Mesendoderm (in vitro differentiated cells): Measurements from ENCODE around the gene DNAJB7.

Experiments used
- DNase-seq: peaks from one replicate; pipeline ENCODE4 v3.0.0; 2013
- H2AK5ac ChIP-seq: 2 replicates; pipeline ENCODE4 v1.6.1; 2013; ENCODE audit warnings: low read length, inconsistent platforms
- H2BK120ac ChIP-seq: 2 replicates; pipeline ENCODE4 v1.6.1; 2013; ENCODE audit warnings: low read depth, mild to moderate bottlenecking, low read length, moderate library complexity, mixed read lengths
- H2BK15ac ChIP-seq: replicated peaks from 2 replicates; pipeline ENCODE4 v1.6.1; 2013; ENCODE audit warnings: low read depth, mild to moderate bottlenecking, moderate library complexity
- H2BK5ac ChIP-seq: 2 replicates; pipeline ENCODE4 v1.6.1; 2013; ENCODE audit warnings: low read length, inconsistent platforms
- H3K18ac ChIP-seq: 2 replicates; pipeline ENCODE4 v1.6.1; 2013; ENCODE audit warnings: mild to moderate bottlenecking, low read length, mixed read lengths
- H3K23ac ChIP-seq: one replicate; pipeline ENCODE4 v1.6.1; 2013; ENCODE audit warnings: low read length
- H3K27ac ChIP-seq: 2 replicates; pipeline ENCODE4 v1.5.1; 2013; ENCODE audit warnings: low read depth, mild to moderate bottlenecking, inconsistent platforms, low read length, moderate library complexity
- H3K27me3 ChIP-seq: 2 replicates; pipeline ENCODE4 v1.6.1; 2013; ENCODE audit warnings: low read length, control low read depth, mild to moderate bottlenecking, inconsistent platforms; ENCODE audit not compliant: insufficient read depth, poor library complexity
- H3K36me3 ChIP-seq: 2 replicates; pipeline ENCODE4 v1.6.1; 2013; ENCODE audit warnings: low read length, inconsistent platforms; ENCODE audit not compliant: control insufficient read depth, insufficient read depth
- H3K4ac ChIP-seq: one replicate; pipeline ENCODE4 v1.6.1; 2013; ENCODE audit warnings: low read depth, mild to moderate bottlenecking, low read length, moderate library complexity
- H3K4me1 ChIP-seq: 2 replicates; pipeline ENCODE4 v1.6.1; 2013; ENCODE audit warnings: low read depth, low read length, inconsistent platforms; ENCODE audit not compliant: control insufficient read depth
- H3K4me2 ChIP-seq: 2 replicates; pipeline ENCODE4 v1.6.1; 2013; ENCODE audit warnings: low read length
- H3K4me3 ChIP-seq: 2 replicates; pipeline ENCODE4 v1.5.1; 2013; ENCODE audit warnings: mild to moderate bottlenecking, low read length
- H3K56ac ChIP-seq: one replicate; pipeline ENCODE4 v1.6.1; 2013; ENCODE audit warnings: low read length
- H3K79me1 ChIP-seq: 2 replicates; pipeline ENCODE4 v1.6.1; 2013; ENCODE audit warnings: low read length, inconsistent platforms
- H3K79me2 ChIP-seq: 2 replicates; pipeline ENCODE4 v1.6.1; 2013; ENCODE audit warnings: mild to moderate bottlenecking, low read length; ENCODE audit not compliant: control insufficient read depth, insufficient read depth
- H3K9ac ChIP-seq: 2 replicates; pipeline ENCODE4 v1.6.1; 2013; ENCODE audit warnings: low read length, inconsistent platforms
- H4K5ac ChIP-seq: one replicate; pipeline ENCODE4 v1.6.1; 2013; ENCODE audit warnings: low read length
- H4K8ac ChIP-seq: one replicate; pipeline ENCODE4 v1.6.1; 2013; ENCODE audit warnings: low read depth, mild to moderate bottlenecking, control low read depth, low read length, moderate library complexity
- WGBS: extraction: QIAGEN DNeasy Blood & Tissue Kit; methylation state at CpG from one replicate; pipeline ENCODE4 v1.1.7; 2013; ENCODE audit warnings: low lambda C conversion rate, missing lambda C conversion rate; ENCODE audit not compliant: insufficient coverage; ENCODE audit errors: extremely low coverage; 5-methylcytosine and 5-hydroxymethylcytosine counted together

DNAJB7 gene

DNA sequence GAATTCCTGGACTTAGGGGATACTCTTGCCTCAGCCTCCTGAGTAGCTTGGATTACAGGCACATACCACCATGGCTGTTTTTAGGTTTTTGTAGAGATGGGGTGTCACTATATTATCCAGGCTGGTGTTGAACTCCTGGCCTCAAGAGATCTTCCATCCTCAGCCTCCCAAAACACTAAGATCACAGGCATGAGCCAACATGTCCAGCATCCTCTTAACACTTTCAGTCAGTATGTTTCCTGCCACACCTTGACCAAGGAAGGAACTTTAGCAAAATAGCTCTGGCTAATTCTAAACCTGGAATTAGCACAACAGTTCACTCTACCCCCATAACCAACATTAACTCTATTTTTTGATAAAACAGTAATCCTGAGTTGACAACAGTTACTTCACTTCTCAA lies 27.2 kb upstream of the DNAJB7 start:
- H3K36me3 ChIP-seq = no peaks in the 10 kb centered on the region
- H2BK120ac ChIP-seq = no peak overlapping the region
- no peak overlapping the region for H3K4me2 ChIP-seq
- no peak overlapping the region for H3K4ac ChIP-seq
- no peak overlapping the region for H2BK15ac ChIP-seq
- H3K4me3 ChIP-seq = no peak overlapping the region
- no peak overlapping the region for H2BK5ac ChIP-seq
- H3K9ac ChIP-seq = no peak overlapping the region
- H3K56ac ChIP-seq = no peak overlapping the region
- no peak overlapping the region for H4K5ac ChIP-seq
- no peak overlapping the region for H4K8ac ChIP-seq
- H3K18ac ChIP-seq = no peak overlapping the region
- no peak for DNase-seq
- H3K27me3 ChIP-seq = no peaks in the 10 kb centered on the region
- no peaks in the 10 kb centered on the region for H3K79me2 ChIP-seq
- H2AK5ac ChIP-seq = no peak overlapping the region
- H3K23ac ChIP-seq = no peak overlapping the region
- no peak overlapping the region for H3K27ac ChIP-seq
- H3K79me1 ChIP-seq = no peaks in the 10 kb centered on the region
- H3K4me1 ChIP-seq = no peaks in the 10 kb centered on the region

- no peaks in the 10 kb centered on the region for H3K36me3 ChIP-seq
- no peak overlapping the region for H3K23ac ChIP-seq
- no CpG with 5 or more reads among the region's 2 CpGs for WGBS
- H2AK5ac ChIP-seq = no peak overlapping the region
- no peak overlapping the region for H3K18ac ChIP-seq
- no peaks in the 10 kb centered on the region for H3K79me2 ChIP-seq
- H3K4me1 ChIP-seq = no peaks in the 10 kb centered on the region
- no peak overlapping the region for H3K4me2 ChIP-seq
- no peak for DNase-seq
- H2BK5ac ChIP-seq = no peak overlapping the region
- H2BK120ac ChIP-seq = no peak overlapping the region
- H4K5ac ChIP-seq = no peak overlapping the region
- no peak overlapping the region for H2BK15ac ChIP-seq
- H3K4me3 ChIP-seq = no peak overlapping the region
- H3K9ac ChIP-seq = no peak overlapping the region
- H3K4ac ChIP-seq = no peak overlapping the region
- no peaks in the 10 kb centered on the region for H3K79me1 ChIP-seq
- no peak overlapping the region for H4K8ac ChIP-seq
- no peaks in the 10 kb centered on the region for H3K27me3 ChIP-seq
- H3K56ac ChIP-seq = no peak overlapping the region
- H3K27ac ChIP-seq = no peak overlapping the region
Observed at GRCh38 chr22:40878922-40879321, 17.0 kb upstream of the DNAJB7 start.

DNA sequence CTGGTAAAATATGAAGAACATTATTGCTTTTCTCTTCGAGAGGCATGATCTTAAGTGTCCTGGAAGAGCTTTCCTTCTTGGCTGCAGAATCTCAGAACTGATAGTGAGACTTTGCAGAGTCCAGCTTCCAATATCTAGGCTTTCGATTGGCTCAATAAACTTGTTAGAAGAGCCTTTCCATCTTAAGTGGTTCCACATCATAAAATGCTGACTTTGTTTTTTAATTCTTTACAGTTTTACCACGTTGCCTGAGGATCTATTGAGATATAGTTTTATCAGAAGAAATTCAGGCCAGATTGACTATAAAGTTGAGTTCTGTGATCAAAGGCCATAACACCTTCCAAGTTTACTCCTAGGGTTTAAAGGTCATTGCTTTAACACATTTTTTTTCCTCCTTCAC lies 15.6 kb upstream of the DNAJB7 start:
- H3K4me3 ChIP-seq = no peak overlapping the region
- no peak overlapping the region for H4K8ac ChIP-seq
- no peak overlapping the region for H2AK5ac ChIP-seq
- no peak for DNase-seq
- no peak overlapping the region for H2BK5ac ChIP-seq
- peaks cover 2% of the 10 kb centered on the region for H3K36me3 ChIP-seq
- whole genome bisulfite sequencing = no CpG with 5 or more reads among the region's 3 CpGs
- H3K56ac ChIP-seq = no peak overlapping the region
- no peak overlapping the region for H3K4ac ChIP-seq
- no peak overlapping the region for H2BK15ac ChIP-seq
- H3K27ac ChIP-seq = no peak overlapping the region
- H4K5ac ChIP-seq = no peak overlapping the region
- no peaks in the 10 kb centered on the region for H3K79me2 ChIP-seq
- no peak overlapping the region for H2BK120ac ChIP-seq
- H3K27me3 ChIP-seq = no peaks in the 10 kb centered on the region
- H3K9ac ChIP-seq = no peak overlapping the region
- no peaks in the 10 kb centered on the region for H3K79me1 ChIP-seq
- H3K4me2 ChIP-seq = no peak overlapping the region
- no peak overlapping the region for H3K18ac ChIP-seq
- H3K23ac ChIP-seq = no peak overlapping the region
- H3K4me1 ChIP-seq = no peaks in the 10 kb centered on the region

DNA sequence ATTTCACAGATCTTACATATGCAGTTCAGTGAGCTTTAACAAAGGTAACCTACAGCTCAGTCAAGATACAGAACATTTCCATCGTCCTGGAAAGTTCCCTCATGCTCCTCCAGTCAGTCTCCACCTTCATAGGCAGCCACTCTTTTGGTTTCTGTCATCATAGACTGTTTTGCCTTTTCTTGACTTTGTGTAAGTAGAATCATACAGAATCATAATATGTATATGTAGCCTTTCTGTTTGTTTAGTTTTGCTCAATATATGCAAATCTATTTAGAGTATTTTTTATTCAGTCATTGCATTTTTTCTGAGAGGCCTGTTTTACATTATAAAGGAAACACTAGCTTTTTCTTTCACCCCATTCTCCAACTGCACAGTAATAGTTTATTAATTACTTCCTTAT lies 15.0 kb upstream of the DNAJB7 start:
- no peak for DNase-seq
- no peak overlapping the region for H2AK5ac ChIP-seq
- H3K4me3 ChIP-seq = no peak overlapping the region
- H4K5ac ChIP-seq = no peak overlapping the region
- no CpG with 5 or more reads among the region's 1 CpG for WGBS
- H3K27ac ChIP-seq = no peak overlapping the region
- no peak overlapping the region for H2BK5ac ChIP-seq
- H3K36me3 ChIP-seq = peaks cover 2% of the 10 kb centered on the region
- H3K18ac ChIP-seq = no peak overlapping the region
- no peak overlapping the region for H3K56ac ChIP-seq
- H2BK120ac ChIP-seq = no peak overlapping the region
- H3K79me2 ChIP-seq = no peaks in the 10 kb centered on the region
- H3K9ac ChIP-seq = no peak overlapping the region
- no peak overlapping the region for H3K4me2 ChIP-seq
- H3K27me3 ChIP-seq = no peaks in the 10 kb centered on the region
- no peak overlapping the region for H3K4ac ChIP-seq
- no peak overlapping the region for H4K8ac ChIP-seq
- H3K79me1 ChIP-seq = no peaks in the 10 kb centered on the region
- no peaks in the 10 kb centered on the region for H3K4me1 ChIP-seq
- H2BK15ac ChIP-seq = no peak overlapping the region
- no peak overlapping the region for H3K23ac ChIP-seq

DNA sequence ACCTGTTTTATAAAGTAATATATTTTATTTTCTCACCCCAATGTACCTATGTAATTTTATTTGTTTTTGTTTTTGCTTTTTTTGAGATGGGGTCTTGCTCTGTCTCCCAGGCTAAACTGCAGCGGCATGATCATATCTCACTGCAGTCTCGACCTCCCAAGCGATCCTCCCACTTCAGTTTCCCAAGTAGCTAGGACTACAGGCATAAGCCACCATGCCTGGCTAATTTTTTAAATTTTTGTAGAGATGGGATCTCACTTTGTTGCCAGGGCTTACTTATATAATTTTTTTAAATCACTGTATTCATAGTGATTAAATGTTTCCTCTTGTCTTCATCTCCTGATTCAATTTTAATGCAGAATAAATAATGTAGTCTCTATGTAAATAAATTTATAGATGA lies 13.2 kb upstream of the DNAJB7 start:
- H2BK15ac ChIP-seq = no peak overlapping the region
- no peak overlapping the region for H3K27ac ChIP-seq
- H2AK5ac ChIP-seq = no peak overlapping the region
- no peak overlapping the region for H3K23ac ChIP-seq
- H3K9ac ChIP-seq = no peak overlapping the region
- DNase-seq = no peak
- no CpG with 5 or more reads among the region's 3 CpGs for WGBS
- no peaks in the 10 kb centered on the region for H3K27me3 ChIP-seq
- H3K36me3 ChIP-seq = peaks cover 2% of the 10 kb centered on the region
- no peak overlapping the region for H3K18ac ChIP-seq
- H2BK5ac ChIP-seq = no peak overlapping the region
- H3K56ac ChIP-seq = no peak overlapping the region
- no peak overlapping the region for H4K5ac ChIP-seq
- no peak overlapping the region for H3K4ac ChIP-seq
- no peak overlapping the region for H3K4me3 ChIP-seq
- H3K4me2 ChIP-seq = no peak overlapping the region
- no peak overlapping the region for H2BK120ac ChIP-seq
- H3K4me1 ChIP-seq = no peaks in the 10 kb centered on the region
- H3K79me2 ChIP-seq = no peaks in the 10 kb centered on the region
- H4K8ac ChIP-seq = no peak overlapping the region
- no peaks in the 10 kb centered on the region for H3K79me1 ChIP-seq

GRCh38 chr22:40874016-40874415 lies 12.1 kb upstream of the DNAJB7 start:
- WGBS = no CpG with 5 or more reads among the region's 3 CpGs
- peaks cover 2% of the 10 kb centered on the region for H3K36me3 ChIP-seq

More at GRCh38 chr22:40874016-40874415, 12.1 kb upstream of the DNAJB7 start:
- H2BK5ac ChIP-seq = no peak overlapping the region
- no peak overlapping the region for H3K23ac ChIP-seq
- no peaks in the 10 kb centered on the region for H3K27me3 ChIP-seq
- no peak overlapping the region for H3K9ac ChIP-seq
- H3K18ac ChIP-seq = no peak overlapping the region
- no peak for DNase-seq
- H2AK5ac ChIP-seq = no peak overlapping the region
- no peak overlapping the region for H2BK15ac ChIP-seq
- H4K5ac ChIP-seq = no peak overlapping the region
- no peak overlapping the region for H3K4me3 ChIP-seq
- no peak overlapping the region for H3K27ac ChIP-seq
- no peak overlapping the region for H3K56ac ChIP-seq
- no peaks in the 10 kb centered on the region for H3K79me2 ChIP-seq
- no peak overlapping the region for H2BK120ac ChIP-seq
- no peaks in the 10 kb centered on the region for H3K79me1 ChIP-seq
- no peak overlapping the region for H3K4me2 ChIP-seq
- H4K8ac ChIP-seq = no peak overlapping the region
- no peak overlapping the region for H3K4ac ChIP-seq
- no peaks in the 10 kb centered on the region for H3K4me1 ChIP-seq
